Keratinocyte (primary cell): ENCODE measurements around the gene TPM4. TPM values are rescaled to one million over a fixed set of nuclear protein-coding genes. Genes with fewer than 3 reads are reported as not detected.

ENCODE experiments used
- DNase-seq: peaks from one replicate; pipeline ENCODE4 v3.0.0-alpha.2; 2011; ENCODE audit warnings: low read depth, missing footprints, low spot score
- FAIRE-seq: peaks from 2 replicates; lab custom pipeline; 2011; peaks lifted over from hg19 to GRCh38; lab: Jason Lieb, UNC
- H2AFZ ChIP-seq: 2 replicates; pipeline ENCODE4 v1.6.0; 2012; ENCODE audit warnings: low read length, control low read depth, inconsistent platforms; ENCODE audit not compliant: control insufficient read depth
- H3K27ac ChIP-seq: 2 replicates; pipeline ENCODE4 v1.5.1; 2011; ENCODE audit warnings: low read length; ENCODE audit not compliant: control insufficient read depth, insufficient read depth
- H3K27me3 ChIP-seq: 3 replicates; pipeline ENCODE4 v1.6.0; 2011; ENCODE audit warnings: low read length; ENCODE audit not compliant: control insufficient read depth, insufficient read depth; ENCODE audit errors: extremely low read depth
- H3K36me3 ChIP-seq, 2 experiments: 2 replicates in 1 of 2; 3 replicates in 1 of 2; pipeline ENCODE4 v1.5.1; 2011; ENCODE audit warnings: low read length in 2 of 2, mild to moderate bottlenecking in 1 of 2; ENCODE audit not compliant: control insufficient read depth in 2 of 2, insufficient read depth in 2 of 2; ENCODE audit errors: extremely low read depth in 1 of 2
- H3K4me1 ChIP-seq: 3 replicates; pipeline ENCODE4 v1.5.1; 2011; ENCODE audit warnings: low read length; ENCODE audit not compliant: control insufficient read depth, insufficient read depth; ENCODE audit errors: extremely low read depth
- H3K4me2 ChIP-seq: 3 replicates; pipeline ENCODE4 v1.6.0; 2011; ENCODE audit warnings: low read depth, low read length; ENCODE audit not compliant: control insufficient read depth, insufficient read depth; ENCODE audit errors: extremely low read depth
- H3K4me3 ChIP-seq, 3 experiments: fragments of 200-600 bp in 1 of 3; sonication (generic) in 1 of 3; 2 replicates in 2 of 3; 3 replicates in 1 of 3; pipeline ENCODE4 v1.5.1; 2011 to 2016; ENCODE audit warnings: low read length in 3 of 3, mild to moderate bottlenecking in 3 of 3, control low read depth in 2 of 3, inconsistent platforms in 1 of 3, low read depth in 1 of 3, mixed read lengths in 1 of 3, mixed run types in 1 of 3, moderate library complexity in 1 of 3; ENCODE audit not compliant: control insufficient read depth in 2 of 3, insufficient read depth in 2 of 3; ENCODE audit errors: extremely low read depth in 1 of 3
- H3K79me2 ChIP-seq: 2 replicates; pipeline ENCODE4 v1.6.0; 2012; ENCODE audit warnings: low read length; ENCODE audit not compliant: control insufficient read depth, insufficient read depth
- H3K9ac ChIP-seq: 3 replicates; pipeline ENCODE4 v1.6.0; 2011; ENCODE audit warnings: low read length; ENCODE audit not compliant: control insufficient read depth, insufficient read depth; ENCODE audit errors: extremely low read depth
- H3K9me1 ChIP-seq: 3 replicates; pipeline ENCODE4 v1.6.0; 2011; ENCODE audit warnings: low read length; ENCODE audit not compliant: control insufficient read depth, insufficient read depth; ENCODE audit errors: extremely low read depth
- H3K9me3 ChIP-seq: 2 replicates; pipeline ENCODE4 v1.5.1; 2012; ENCODE audit warnings: low read depth, low read length; ENCODE audit not compliant: control insufficient read depth
- H4K20me1 ChIP-seq: 3 replicates; pipeline ENCODE4 v1.6.0; 2011; ENCODE audit warnings: low read length; ENCODE audit not compliant: control insufficient read depth, insufficient read depth; ENCODE audit errors: extremely low read depth
- CTCF ChIP-seq, 3 experiments: IDR thresholded peaks in 1 of 3; conservative IDR thresholded peaks in 1 of 3; optimal IDR thresholded peaks in 1 of 3; 2 replicates in 2 of 3; 3 replicates in 1 of 3; pipeline versions ENCODE3 to v1.5.1; 2011; ENCODE audit warnings: low read length in 3 of 3, mild to moderate bottlenecking in 3 of 3, moderate library complexity in 2 of 3, control low read depth in 1 of 3, inconsistent platforms in 1 of 3; ENCODE audit not compliant: insufficient read depth in 2 of 3; ENCODE audit errors: extremely low read depth in 1 of 3
- EZH2 ChIP-seq: IDR thresholded peaks from one replicate; pipeline ENCODE4 v1.6.1; 2012; ENCODE audit warnings: inconsistent platforms, mild to moderate bottlenecking, low read length, moderate library complexity
- dilution Hi-C: fragments of 300-500 bp; cut with MboI; formaldehyde crosslinking; loops from one replicate; pipeline ENCODE4 v1.7.0; 2020; ENCODE audit warnings: low sequenced_read_pairs; ENCODE audit not compliant: extremely low pct_ligation_motif_present
- polyA plus RNA-seq, 5 experiments: library from polyadenylated mRNA; depleted of rRNA in 3 of 5; stranded (reverse) in 3 of 5; stranded (forward) in 1 of 5; unstranded in 1 of 5; fragments of >200 nt; gene quantifications; 1 replicate in 1 of 5; 2 replicates in 3 of 5; 3 replicates in 1 of 5; pipeline versions ENCODE4 v1.2.1 to v1.2.3, GENCODE V29; 2011 to 2012; ENCODE audit warnings: missing spikeins in 2 of 5, low read depth in 1 of 5, low replicate concordance in 1 of 5

Gene TPM4
- polyA plus RNA-seq, 1 donor (not counting 4 experiments of a cell fraction or from before 2014, with no cell fraction given), result 646 TPM

DNA sequence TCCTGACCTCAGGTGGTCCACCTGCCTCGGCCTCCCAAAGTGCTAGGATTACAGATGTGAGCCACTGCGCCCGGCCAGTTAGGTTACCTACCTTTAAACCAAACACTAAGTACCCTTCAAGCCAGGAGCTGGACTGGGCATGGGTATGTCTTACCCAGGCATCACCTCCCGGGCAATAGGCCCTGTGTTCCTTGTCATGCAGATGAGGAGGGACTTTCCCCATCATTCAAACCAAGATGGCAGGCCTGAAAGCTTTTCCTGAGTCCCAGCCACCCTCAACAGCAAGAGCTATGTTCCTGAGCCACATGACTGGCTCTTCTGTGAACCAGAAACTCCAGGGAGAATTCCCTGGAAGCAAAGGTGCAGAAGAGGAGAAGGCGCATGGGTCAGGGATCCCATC, 44.8 kb downstream of the TPM4 start:
- dilution Hi-C loops, result no loop called here
- H3K27ac ChIP-seq, result peak overlapping the region; percentile 66
- no peak overlapping the region for H2AFZ ChIP-seq
- no peaks in the 10 kb centered on the region for H3K27me3 ChIP-seq
- H3K9ac ChIP-seq, result peak overlapping the region; percentile 55
- H3K4me3 ChIP-seq, result no peak overlapping the region
- DNase-seq (no peak), FAIRE-seq (no peak)
- peaks cover 2% of the 10 kb centered on the region for H4K20me1 ChIP-seq
- H3K9me1 ChIP-seq, result no peaks in the 10 kb centered on the region
- no peak for TF ChIP-seq CTCF (optimal IDR thresholded peaks at IDR 0.05 in 1 of 3, IDR thresholded peaks at IDR 0.05 in 1 of 3, conservative IDR thresholded peaks at IDR 0.05 in 1 of 3; ENCODE audit: extremely low read depth in 1 of 3, insufficient read depth in 2 of 3, low read length in 3 of 3)
- TF ChIP-seq EZH2, result no peak
- H3K9me3 ChIP-seq, result no peaks in the 10 kb centered on the region
- H3K4me1 ChIP-seq, result peaks cover 14% of the 10 kb centered on the region
- no peak overlapping the region for H3K4me2 ChIP-seq
- peaks cover 46 to 58% of the 10 kb centered on the region in 2 experiments for H3K36me3 ChIP-seq
- peaks cover 18% of the 10 kb centered on the region for H3K79me2 ChIP-seq

DNA sequence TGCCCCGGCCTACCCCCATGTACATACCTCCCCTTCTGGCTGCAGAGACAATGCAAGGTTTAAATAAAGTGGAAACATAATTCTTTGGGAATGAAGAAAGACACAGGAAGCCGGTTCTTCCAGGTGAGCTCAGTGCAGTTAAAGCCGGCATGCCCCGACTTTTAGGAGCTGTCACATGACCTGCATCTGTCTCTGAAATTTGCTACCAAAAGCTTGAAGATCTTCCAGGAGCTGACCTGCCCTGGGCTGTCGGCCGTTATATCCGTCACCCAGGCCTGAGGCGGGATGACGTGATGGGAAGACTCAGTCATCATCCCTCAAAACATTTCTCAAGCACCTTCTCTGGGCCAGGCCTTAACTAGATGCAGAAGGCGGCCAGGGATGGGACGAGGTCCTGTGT, 45.7 kb downstream of the TPM4 start:
- Histone ChIP-seq H3K27ac (peak overlapping the region; percentile 66), H3K79me2 (peaks cover 10% of the 10 kb centered on the region), H4K20me1 (peaks cover 2% of the 10 kb centered on the region), H3K9ac (peak overlapping the region; percentile 55), H3K4me3 (no peak overlapping the region), H3K36me3 (peaks cover 45 to 58% of the 10 kb centered on the region in 2 experiments), H3K27me3 (no peaks in the 10 kb centered on the region), H3K4me2 (peak overlapping the region; percentile 39), H2AFZ (no peak overlapping the region), H3K9me1 (no peaks in the 10 kb centered on the region), H3K4me1 (peaks cover 14% of the 10 kb centered on the region), H3K9me3 (no peaks in the 10 kb centered on the region)
- peak; percentile 89 for FAIRE-seq
- TF ChIP-seq CTCF (optimal IDR thresholded peaks at IDR 0.05 in 1 of 3, IDR thresholded peaks at IDR 0.05 in 1 of 3, conservative IDR thresholded peaks at IDR 0.05 in 1 of 3; ENCODE audit: extremely low read depth in 1 of 3, insufficient read depth in 2 of 3, low read length in 3 of 3), result no peak
- no peak for TF ChIP-seq EZH2
- dilution Hi-C loops, result no loop called here
- DNase-seq, result peak; percentile 48
